HG02885 (cell line): ENCODE results near the gene NLRC5.

ENCODE experiments used
- ATAC-seq: cut with Tn5 transposase; IDR thresholded peaks from one replicate; pipeline ENCODE4 v1.9.1; 2021; ENCODE audit warnings: mild to moderate bottlenecking; ENCODE audit not compliant: unreplicated experiment, poor library complexity

The NLRC5 gene

GRCh38 chr16:57113664-57114063 is 124.3 kb downstream of the NLRC5 start:
- no peak for ATAC-seq

- ATAC-seq, result no peak
These were observed 125.8 kb downstream of the NLRC5 start for GRCh38 chr16:57115168-57115513.

- ATAC-seq, result no peak
These were observed 126.3 kb downstream of the NLRC5 start for GRCh38 chr16:57115514-57116182.

GRCh38 chr16:57118461-57119084 is 129.2 kb downstream of the NLRC5 start:
- ATAC-seq, result no peak

GRCh38 chr16:57123216-57123973 is 134.0 kb downstream of the NLRC5 start:
- no peak for ATAC-seq

GRCh38 chr16:57123974-57124674 is 134.8 kb downstream of the NLRC5 start:
- ATAC-seq, result no peak

- no peak for ATAC-seq
These were observed 136.0 kb downstream of the NLRC5 start for GRCh38 chr16:57125376-57125775.

- no peak for ATAC-seq
These were observed 136.6 kb downstream of the NLRC5 start for GRCh38 chr16:57125969-57126368.

GRCh38 chr16:57126411-57126810 is 137.1 kb downstream of the NLRC5 start:
- no peak for ATAC-seq

GRCh38 chr16:57127037-57127763 is 137.8 kb downstream of the NLRC5 start:
- ATAC-seq, result no peak

- ATAC-seq, result no peak
These were observed 138.5 kb downstream of the NLRC5 start for GRCh38 chr16:57127836-57128235.

GRCh38 chr16:57128771-57129389 is 139.5 kb downstream of the NLRC5 start:
- ATAC-seq, result no peak

- ATAC-seq, result no peak
These were observed 141.6 kb downstream of the NLRC5 start for GRCh38 chr16:57130950-57131321.

- ATAC-seq, result no peak
These were observed 142.1 kb downstream of the NLRC5 start for GRCh38 chr16:57131351-57131970.

- no peak for ATAC-seq
These were observed 143.1 kb downstream of the NLRC5 start for GRCh38 chr16:57132470-57132869.

GRCh38 chr16:57133031-57133430 is 143.7 kb downstream of the NLRC5 start:
- ATAC-seq, result no peak
